Peyer's patch (tissue), 4 donors: ENCODE results near the gene ABCA7.

Experiments
- POLR2A ChIP-seq, 2 donors: fragments of 450-650 bp; IDR thresholded peaks; one replicate each; pipeline ENCODE4 v1.5.1; 2017; ENCODE audit warnings: antibody characterized with exemption in 2 of 2, mild to moderate bottlenecking in 2 of 2, moderate library complexity in 2 of 2
- TF ChIP-seq, protein P1 (sequence below), 6 experiments: fragments of 450-650 bp in 4 of 6; fragments of 200-600 bp in 2 of 6; sonication (generic) in 1 of 6; IDR thresholded peaks; one replicate each; pipeline ENCODE4 v1.5.1; 2017 to 2019; ENCODE audit warnings: antibody characterized with exemption in 6 of 6, mild to moderate bottlenecking in 3 of 6, moderate library complexity in 1 of 6

GRCh38 chr19:1002600-1002999 lies 37.3 kb upstream of the ABCA7 start:
- TF ChIP-seq, protein P1, sequence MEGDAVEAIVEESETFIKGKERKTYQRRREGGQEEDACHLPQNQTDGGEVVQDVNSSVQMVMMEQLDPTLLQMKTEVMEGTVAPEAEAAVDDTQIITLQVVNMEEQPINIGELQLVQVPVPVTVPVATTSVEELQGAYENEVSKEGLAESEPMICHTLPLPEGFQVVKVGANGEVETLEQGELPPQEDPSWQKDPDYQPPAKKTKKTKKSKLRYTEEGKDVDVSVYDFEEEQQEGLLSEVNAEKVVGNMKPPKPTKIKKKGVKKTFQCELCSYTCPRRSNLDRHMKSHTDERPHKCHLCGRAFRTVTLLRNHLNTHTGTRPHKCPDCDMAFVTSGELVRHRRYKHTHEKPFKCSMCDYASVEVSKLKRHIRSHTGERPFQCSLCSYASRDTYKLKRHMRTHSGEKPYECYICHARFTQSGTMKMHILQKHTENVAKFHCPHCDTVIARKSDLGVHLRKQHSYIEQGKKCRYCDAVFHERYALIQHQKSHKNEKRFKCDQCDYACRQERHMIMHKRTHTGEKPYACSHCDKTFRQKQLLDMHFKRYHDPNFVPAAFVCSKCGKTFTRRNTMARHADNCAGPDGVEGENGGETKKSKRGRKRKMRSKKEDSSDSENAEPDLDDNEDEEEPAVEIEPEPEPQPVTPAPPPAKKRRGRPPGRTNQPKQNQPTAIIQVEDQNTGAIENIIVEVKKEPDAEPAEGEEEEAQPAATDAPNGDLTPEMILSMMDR (IDR thresholded peaks at IDR 0.05): no peak
- TF ChIP-seq POLR2A (IDR thresholded peaks at IDR 0.05): no peak
